Bladder microvascular endothelial cell (primary cell): Measurements from ENCODE around the gene ZMYM3. TPM values are rescaled to one million over a fixed set of nuclear protein-coding genes. Genes with fewer than 3 reads are reported as not detected.

Experiments used
- total RNA-seq: library from RNA; depleted of rRNA; stranded (reverse); fragments of >200 nt; gene quantifications from 2 replicates; pipeline ENCODE4 v1.2.3, GENCODE V29; 2014

Gene ZMYM3
- total RNA-seq = 8.1 and 14.9 TPM in 2 replicates

DNA sequence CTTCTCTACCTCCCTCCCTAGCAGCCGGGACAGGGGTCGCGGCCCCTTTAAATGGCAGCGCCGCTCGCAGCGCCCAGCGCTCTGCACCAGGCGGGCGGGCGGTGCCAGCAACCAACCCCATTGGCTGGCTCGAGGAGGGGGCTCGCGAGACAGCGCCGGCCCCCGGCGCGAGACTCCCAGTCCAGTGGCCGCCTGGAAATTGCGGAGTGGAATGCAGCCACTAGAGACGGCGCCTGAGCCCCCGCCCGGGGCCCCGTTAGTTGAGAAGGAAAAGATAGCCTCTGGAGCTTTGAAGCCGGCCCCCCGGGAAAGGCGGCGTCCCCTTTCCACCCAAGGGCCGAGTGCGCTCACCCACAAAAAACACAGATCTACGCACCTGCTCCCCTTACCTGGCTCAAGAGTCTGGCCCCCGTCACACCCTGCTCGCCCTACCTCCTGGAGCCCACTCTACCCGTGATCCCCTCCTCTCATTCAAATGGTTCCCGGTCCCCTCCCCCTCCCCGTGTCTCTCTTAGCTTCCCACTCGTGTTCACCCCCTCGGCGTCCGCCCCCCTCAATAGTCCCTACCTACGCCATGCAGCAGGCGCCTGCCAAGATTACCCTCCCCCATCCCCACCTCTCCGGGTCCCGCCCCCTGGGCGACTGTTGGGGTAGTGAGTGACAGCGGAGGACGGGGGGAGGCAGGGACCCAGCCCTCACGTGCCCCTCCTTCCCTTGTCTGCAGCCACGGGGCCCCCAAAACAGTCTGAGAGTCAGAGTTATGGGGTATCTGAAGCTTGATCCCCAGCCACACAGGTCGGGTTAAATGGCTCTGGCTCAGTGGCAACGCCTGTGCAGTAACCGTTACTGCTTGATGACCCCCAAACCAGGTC is at the start of gene ZMYM3:
Gene ZMYM3 (minus strand): TSS at position 49 of the 872 bp plus-strand sequence. CDS start 885 bp downstream, outside the sequence.

DNA sequence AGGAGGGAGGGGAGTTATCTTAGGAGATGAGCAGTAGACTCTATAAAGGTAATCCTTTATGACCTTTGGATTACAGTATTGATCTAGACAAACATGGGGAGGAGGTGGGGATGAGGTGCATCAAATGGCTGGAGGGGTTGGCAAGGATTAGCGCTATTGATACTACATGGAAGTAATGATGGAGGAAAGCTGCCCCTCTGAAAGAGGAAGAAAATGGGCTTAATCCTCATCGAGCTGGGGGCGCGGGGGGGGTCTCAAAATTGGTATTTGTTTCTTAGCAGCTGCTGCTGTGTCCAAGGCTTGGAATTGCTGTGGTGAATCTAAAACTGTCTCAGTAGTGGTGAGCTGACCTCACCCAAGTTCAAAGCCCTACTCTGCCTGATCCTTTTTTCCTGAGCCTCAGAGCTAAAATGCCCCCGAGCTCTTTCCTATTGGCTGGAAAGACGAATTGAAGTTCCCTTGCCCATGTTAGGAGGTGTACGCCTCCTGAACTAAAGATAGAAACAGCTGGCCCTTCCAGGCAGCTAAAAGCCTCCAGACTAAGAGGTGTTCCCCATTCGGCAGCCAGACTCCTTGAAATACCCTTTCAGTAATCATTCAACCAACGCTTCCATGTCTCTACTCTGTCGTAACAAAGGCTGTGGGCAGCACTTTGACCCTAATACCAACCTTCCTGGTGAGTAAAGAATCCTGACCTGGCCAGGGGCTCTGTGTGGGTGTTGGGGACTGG is 47.4 kb upstream of the ZMYM3 start, which contains the start of gene ITGB1BP2:
Gene ITGB1BP2 (plus strand): TSS at position 556 of the 730 bp plus-strand sequence. CDS start 57 bp downstream, at position 613.

DNA sequence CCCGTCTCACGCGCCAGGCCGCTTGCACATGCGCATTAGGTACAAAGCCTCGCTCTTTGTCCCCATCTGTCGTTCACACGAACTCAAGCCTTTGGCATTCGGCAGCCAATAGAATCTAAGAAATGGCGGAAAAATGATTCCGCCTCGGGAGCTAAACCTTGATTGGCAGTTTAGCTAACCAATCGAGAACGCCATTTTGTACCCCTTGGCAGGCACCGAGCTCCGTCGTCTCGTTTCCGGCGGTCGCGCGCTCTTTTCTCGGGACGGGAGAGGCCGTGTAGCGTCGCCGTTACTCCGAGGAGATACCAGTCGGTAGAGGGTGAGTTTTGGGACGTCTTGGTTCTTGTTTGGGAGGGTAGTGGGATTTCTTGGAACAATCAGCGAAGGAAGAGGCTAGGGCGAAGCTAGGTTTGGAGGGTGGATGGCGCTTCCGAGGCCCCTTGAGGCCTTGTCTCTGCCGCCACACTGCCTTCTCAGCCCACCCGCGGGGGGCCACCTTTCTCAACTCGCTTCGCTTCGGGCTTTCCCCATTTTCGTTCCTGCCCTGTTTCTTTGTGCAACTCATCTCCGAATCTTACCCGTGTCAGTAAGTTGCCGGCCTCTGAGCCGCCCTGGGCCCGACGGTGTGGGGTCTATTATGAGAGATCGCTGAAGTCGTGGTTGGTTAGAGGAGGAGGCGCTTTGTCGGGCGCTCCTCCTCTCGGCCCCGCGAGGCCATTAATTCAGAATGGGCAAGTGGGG is 29.6 kb upstream of the ZMYM3 start, which contains the start of gene NONO:
Gene NONO (plus strand): TSS at position 233 of the 741 bp plus-strand sequence. CDS start 7,003 bp downstream, outside the sequence.

DNA sequence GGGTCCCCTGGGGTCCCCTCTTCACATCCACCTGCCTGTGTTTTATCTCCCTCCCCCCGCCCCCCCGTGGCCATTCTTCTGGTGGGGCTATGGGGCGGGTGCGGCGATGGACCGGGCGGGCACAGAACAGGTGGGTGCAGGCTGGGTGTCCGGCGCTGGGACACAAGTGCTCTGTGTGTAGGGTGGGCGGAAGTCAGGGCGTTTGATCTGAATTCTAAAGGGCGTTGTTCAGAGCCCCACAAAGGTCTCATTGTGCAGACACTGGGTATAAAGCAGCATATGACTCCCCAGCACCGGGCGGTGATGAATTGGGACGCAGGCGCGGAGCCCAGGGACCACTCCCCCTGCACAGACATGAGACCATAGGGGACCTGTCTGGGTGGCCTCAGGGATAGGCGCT is 31.0 kb downstream of the ZMYM3 start, which contains the start of gene GJB1:
Gene GJB1 (plus strand): TSS at position 296 of the 400 bp plus-strand sequence. CDS start 484 bp downstream, outside the sequence.

Other genes with a start within 250 kb of the ZMYM3 start
- 50.8 and 85.5 TPM in 2 replicates for gene SNX12, start 185.8 kb downstream of the ZMYM3 start, total RNA-seq
- 6.8 and 7.2 TPM in 2 replicates for gene FOXO4, start 158.3 kb downstream of the ZMYM3 start, total RNA-seq
- not detected in 2 replicates for gene CXorf65, start 147.4 kb downstream of the ZMYM3 start, total RNA-seq
- gene IL2RG, start 142.6 kb downstream of the ZMYM3 start, total RNA-seq = 0.16 and 0.31 TPM in 2 replicates
- gene MED12, start 135.5 kb downstream of the ZMYM3 start, total RNA-seq = 42.4 and 100 TPM in 2 replicates
- under 0.01 and 0.19 TPM in 2 replicates for gene NLGN3, start 109.3 kb downstream of the ZMYM3 start, total RNA-seq
- not detected in 2 replicates for gene GJB1, start 30.9 kb downstream of the ZMYM3 start, total RNA-seq
- 344 and 430 TPM in 2 replicates for gene NONO, start 29.5 kb upstream of the ZMYM3 start, total RNA-seq
- 1.1 and 5.2 TPM in 2 replicates for gene ITGB1BP2, start 47.6 kb upstream of the ZMYM3 start, total RNA-seq
- 41.3 and 64.4 TPM in 2 replicates for gene TAF1, start 112.2 kb upstream of the ZMYM3 start, total RNA-seq